KMS-11 (cell line): ENCODE measurements around the gene CORO1C.

Source experiments
- H2AFZ ChIP-seq: fragments of 200-600 bp; sonication (generic); 2 replicates; pipeline ENCODE4 v1.6.1; 2016; ENCODE audit warnings: antibody characterized with exemption, mixed run types, low read depth
- H3K27ac ChIP-seq: fragments of 200-600 bp; sonication (generic); 2 replicates; pipeline ENCODE4 v1.6.1; 2016; ENCODE audit warnings: mild to moderate bottlenecking, mixed run types
- H3K27me3 ChIP-seq: fragments of 200-600 bp; sonication (generic); 2 replicates; pipeline ENCODE4 v1.6.1; 2017; ENCODE audit warnings: mild to moderate bottlenecking, low read depth, mixed run types, moderate library complexity; ENCODE audit not compliant: insufficient read depth
- H3K36me3 ChIP-seq: fragments of 200-600 bp; sonication (generic); 2 replicates; pipeline ENCODE4 v1.6.1; 2017; ENCODE audit warnings: mild to moderate bottlenecking, mixed run types; ENCODE audit not compliant: insufficient read depth
- H3K4me1 ChIP-seq: fragments of 200-600 bp; sonication (generic); 2 replicates; pipeline ENCODE4 v1.6.1; 2016; ENCODE audit warnings: mild to moderate bottlenecking, low read depth, mixed run types; ENCODE audit not compliant: poor library complexity, severe bottlenecking
- H3K4me2 ChIP-seq: fragments of 200-600 bp; sonication (generic); 2 replicates; pipeline ENCODE4 v1.7.0; 2016; ENCODE audit warnings: mild to moderate bottlenecking, mixed run types
- H3K4me3 ChIP-seq: fragments of 200-600 bp; sonication (generic); IDR thresholded peaks from 2 replicates; pipeline ENCODE4 v1.6.1; 2017; ENCODE audit warnings: low read depth, low read length, mixed read lengths; ENCODE audit not compliant: insufficient read depth
- H3K79me2 ChIP-seq: fragments of 200-600 bp; sonication (generic); 2 replicates; pipeline ENCODE4 v1.6.1; 2016; ENCODE audit warnings: low read depth, mixed run types; ENCODE audit not compliant: insufficient read depth
- H3K9ac ChIP-seq: fragments of 200-600 bp; sonication (generic); 2 replicates; pipeline ENCODE4 v1.6.1; 2016; ENCODE audit warnings: mild to moderate bottlenecking, mixed run types
- H4K20me1 ChIP-seq: fragments of 200-600 bp; sonication (generic); 2 replicates; pipeline ENCODE4 v1.6.1; 2016; ENCODE audit warnings: mild to moderate bottlenecking, mixed run types; ENCODE audit not compliant: insufficient read depth
- CTCF ChIP-seq: fragments of 200-600 bp; sonication (generic); conservative IDR thresholded peaks from 2 replicates; pipeline ENCODE4 v1.6.1; 2017; ENCODE audit warnings: low read depth, mild to moderate bottlenecking, antibody characterized with exemption, low read length, moderate library complexity, mixed read lengths

CORO1C gene

GRCh38 chr12:108649126-108649525, 82.2 kb downstream of the CORO1C start:
- no peak overlapping the region for H3K9ac ChIP-seq
- H3K4me2 ChIP-seq = no peak overlapping the region
- H3K27ac ChIP-seq = no peak overlapping the region
- no peaks in the 10 kb centered on the region for H4K20me1 ChIP-seq
- no peaks in the 10 kb centered on the region for H3K36me3 ChIP-seq
- no peaks in the 10 kb centered on the region for H3K79me2 ChIP-seq
- H3K4me1 ChIP-seq = peaks cover 4% of the 10 kb centered on the region
- H3K27me3 ChIP-seq = no peaks in the 10 kb centered on the region
- no peak overlapping the region for H2AFZ ChIP-seq
- H3K4me3 ChIP-seq = no peak overlapping the region
- TF ChIP-seq CTCF = no peak

- Histone ChIP-seq H3K79me2 (no peaks in the 10 kb centered on the region), H3K27me3 (no peaks in the 10 kb centered on the region), H3K9ac (no peak overlapping the region), H3K4me1 (peaks cover 12% of the 10 kb centered on the region), H3K4me2 (no peak overlapping the region), H3K27ac (no peak overlapping the region), H3K36me3 (no peaks in the 10 kb centered on the region), H2AFZ (no peak overlapping the region), H3K4me3 (no peak overlapping the region), H4K20me1 (no peaks in the 10 kb centered on the region)
- no peak for TF ChIP-seq CTCF
These were observed 82.9 kb downstream of the CORO1C start for GRCh38 chr12:108648371-108648770.

- H3K4me3 ChIP-seq = no peak overlapping the region
- no peak overlapping the region for H3K4me2 ChIP-seq
- no peak overlapping the region for H3K27ac ChIP-seq
- no peaks in the 10 kb centered on the region for H4K20me1 ChIP-seq
- H3K79me2 ChIP-seq = no peaks in the 10 kb centered on the region
- H3K36me3 ChIP-seq = no peaks in the 10 kb centered on the region
- H2AFZ ChIP-seq = no peak overlapping the region
- no peak for TF ChIP-seq CTCF
- no peaks in the 10 kb centered on the region for H3K27me3 ChIP-seq
- peaks cover 18% of the 10 kb centered on the region for H3K4me1 ChIP-seq
- H3K9ac ChIP-seq = no peak overlapping the region
These were observed 83.6 kb downstream of the CORO1C start for GRCh38 chr12:108647585-108648287.

DNA sequence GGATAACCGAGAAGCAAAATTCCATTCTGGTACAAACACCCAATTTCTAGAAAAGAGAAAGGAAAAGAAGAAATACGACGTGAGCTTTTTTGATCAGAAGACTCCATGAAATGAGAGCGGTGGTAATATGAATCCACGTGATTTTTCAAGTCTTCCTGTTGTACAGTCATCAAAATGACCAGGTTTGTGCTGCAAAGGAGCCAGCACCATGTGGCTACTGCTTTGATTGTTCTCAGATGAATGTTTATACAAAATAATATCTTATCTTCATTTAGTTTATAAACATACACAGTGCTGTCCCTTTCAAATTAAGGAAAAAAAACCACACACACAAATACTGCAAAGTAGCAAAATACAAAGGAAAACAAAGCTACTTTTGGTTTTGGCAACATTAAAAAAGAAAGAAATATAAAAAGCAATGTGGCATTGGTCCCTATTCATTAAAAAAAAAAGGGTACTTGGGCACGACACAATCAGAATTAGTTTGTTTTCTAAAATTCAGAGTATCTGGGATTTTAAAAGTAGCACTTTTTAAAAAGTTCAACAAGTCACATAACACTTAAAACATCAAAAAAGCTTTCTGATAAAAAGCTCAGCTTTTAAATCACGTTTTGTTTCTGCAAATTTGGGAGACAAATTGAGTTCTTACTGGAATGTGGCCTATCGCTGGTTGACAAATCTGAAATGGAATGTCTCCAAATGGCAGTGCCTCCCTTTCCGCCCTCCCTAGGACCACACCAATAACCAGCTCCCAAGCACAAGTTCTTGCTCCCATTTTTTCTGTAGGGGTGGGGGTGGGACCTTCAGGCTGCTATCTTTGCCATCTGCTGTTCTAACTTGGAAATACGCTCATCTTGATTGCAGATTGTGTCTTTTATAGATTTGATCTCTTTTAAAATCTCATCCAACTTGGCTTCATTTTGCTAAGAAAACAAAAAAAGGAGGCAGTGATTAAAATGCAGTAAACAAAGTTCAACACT, 84.4 kb downstream of the CORO1C start:
- Histone ChIP-seq H3K4me1 (peaks cover 27% of the 10 kb centered on the region), H2AFZ (no peak overlapping the region), H3K27me3 (no peaks in the 10 kb centered on the region), H3K4me2 (no peak overlapping the region), H3K79me2 (no peaks in the 10 kb centered on the region), H3K36me3 (no peaks in the 10 kb centered on the region), H3K9ac (no peak overlapping the region), H3K4me3 (no peak overlapping the region), H3K27ac (no peak overlapping the region), H4K20me1 (no peaks in the 10 kb centered on the region)
- TF ChIP-seq CTCF = no peak; the same call in 1 of the 2 replicates
